ENCODE data around the gene CFAP57.

The CFAP57 gene

DNA sequence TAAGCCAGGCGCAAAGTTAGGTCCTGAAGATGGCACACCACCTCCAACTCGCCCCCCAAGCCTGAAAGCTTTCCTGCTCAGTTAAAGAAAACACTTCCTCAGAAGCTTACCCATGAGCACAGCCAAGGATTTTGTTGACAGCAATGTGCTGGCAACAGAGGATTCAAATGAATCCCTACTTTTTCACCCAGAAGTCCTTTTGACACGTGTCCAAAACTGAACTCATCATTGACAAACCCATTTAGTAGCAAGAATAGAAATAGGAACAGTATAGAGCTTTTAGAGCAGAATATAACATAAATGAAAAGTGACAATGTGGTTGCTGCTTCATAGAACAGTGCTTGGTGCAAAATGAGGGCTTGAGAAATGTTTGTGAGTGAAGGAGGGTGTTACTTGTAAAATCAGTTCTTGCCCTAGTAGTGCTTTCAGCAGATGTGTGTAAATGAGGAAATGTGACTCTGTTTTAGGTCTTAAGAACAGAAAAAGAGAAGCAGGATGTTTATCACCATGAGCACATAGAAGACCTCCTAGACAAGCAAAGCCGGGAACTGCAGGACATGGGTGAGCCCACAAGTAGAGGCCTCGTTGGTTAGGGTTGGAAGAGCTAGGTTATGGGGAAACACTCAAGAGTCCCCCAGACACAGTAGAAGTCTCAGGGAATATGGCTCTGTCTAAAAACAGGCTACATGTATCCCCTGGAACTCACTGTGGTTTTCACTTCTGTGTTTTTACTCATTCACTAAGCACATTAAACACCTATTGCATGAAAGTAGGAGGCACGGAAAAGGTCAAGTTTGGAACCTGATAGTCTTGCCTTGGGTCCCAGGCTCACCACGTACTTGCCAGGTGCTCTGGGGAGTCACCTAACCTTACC is 49.0 kb downstream of the CFAP57 start:
- no peak overlapping the region for H3K27ac ChIP-seq
- no peak for DNase-seq (ENCODE audit: low read depth, low spot score)

DNA sequence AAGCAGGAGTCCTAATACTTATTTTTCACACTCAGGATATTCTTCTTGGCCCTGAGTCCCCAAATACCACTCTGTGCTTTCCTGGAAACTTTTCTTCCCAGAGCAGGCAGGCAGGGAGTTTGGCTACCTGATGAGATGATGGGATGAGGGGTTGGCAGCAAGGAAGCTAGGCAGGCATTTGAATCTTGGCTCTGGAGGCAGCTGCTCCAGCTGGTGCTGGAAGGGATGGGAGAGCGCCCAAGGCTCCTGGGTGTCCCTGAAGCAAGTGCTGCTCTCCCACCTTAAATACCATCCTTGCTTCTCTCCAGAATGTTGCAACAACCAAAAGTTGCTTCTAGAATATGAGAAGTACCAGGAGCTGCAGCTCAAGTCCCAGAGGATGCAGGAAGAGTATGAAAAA is 49.7 kb downstream of the CFAP57 start:
- DNase-seq (ENCODE audit: low read depth, low spot score), result no peak
- no peak overlapping the region for H3K27ac ChIP-seq

DNA sequence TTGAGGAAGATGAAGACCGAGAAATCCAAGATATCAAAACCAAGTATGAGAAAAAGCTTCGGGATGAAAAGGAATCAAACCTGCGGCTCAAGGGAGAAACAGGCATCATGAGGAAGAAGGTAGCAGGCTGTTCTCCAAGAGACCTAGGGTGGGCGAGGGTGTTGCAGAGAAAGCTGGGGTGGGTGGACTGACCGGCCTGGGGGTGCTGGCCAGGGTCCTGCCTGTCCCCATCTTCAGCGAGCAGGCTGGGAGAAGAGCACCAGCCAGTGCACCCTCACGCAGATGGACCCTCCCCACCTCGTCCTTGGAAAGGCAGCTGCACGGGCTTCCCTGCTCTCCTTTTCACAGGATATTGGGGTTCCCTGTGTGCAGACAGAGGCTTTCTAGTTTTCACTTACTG is 50.7 kb downstream of the CFAP57 start:
- no peak for DNase-seq (ENCODE audit: low read depth, low spot score)
- no peak overlapping the region for H3K27ac ChIP-seq

DNA sequence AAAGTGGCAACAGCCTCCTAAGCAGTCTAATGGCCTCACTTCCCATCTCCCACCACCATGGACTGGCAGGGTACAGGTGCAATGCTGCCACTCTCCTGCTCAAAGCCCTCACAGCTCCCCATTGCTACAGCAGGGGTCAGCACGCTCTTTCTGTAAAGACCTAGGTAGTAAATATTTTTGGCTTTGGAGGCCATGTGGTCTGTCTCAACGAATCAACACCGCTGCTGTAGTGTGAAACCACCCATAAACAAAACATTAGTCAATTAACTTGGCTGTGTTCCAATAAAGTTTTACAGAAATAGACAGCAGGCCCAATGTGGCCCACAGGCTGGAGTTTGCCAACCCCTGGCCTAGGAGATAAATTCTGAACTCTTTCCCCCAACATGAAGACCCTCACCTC is 53.0 kb downstream of the CFAP57 start:
- no peak for DNase-seq (ENCODE audit: low read depth, low spot score)
- no peak overlapping the region for H3K27ac ChIP-seq

DNA sequence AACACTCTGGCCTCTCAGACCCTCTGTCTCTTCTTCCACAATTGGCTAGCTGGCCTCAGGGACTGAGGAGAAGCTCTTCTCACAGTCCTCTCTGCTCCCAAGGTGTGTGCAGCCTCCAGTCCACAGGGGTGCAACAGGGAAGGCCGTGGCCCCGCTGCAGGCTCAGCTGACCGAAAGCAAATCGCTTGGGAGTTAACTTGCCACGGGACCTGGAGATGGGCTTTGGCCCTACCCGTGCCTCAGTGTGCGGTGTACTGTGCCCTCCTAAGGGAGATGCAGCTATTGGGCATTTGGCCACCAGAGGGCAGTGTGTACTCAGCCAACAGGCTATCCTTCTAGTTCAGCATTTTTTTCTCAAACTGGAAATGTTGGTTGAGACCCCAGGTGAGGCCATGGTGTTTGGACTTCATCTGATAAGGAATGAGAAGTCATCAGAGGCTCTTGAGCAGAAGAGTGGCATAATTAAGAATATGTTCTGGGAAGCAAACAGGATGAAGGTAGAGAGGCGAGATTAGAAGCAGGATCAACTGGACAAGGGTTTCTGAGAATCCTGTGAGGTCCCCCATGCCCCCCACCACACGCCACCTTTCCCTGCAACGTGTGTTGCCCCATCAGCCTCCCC is 55.1 kb downstream of the CFAP57 start:
- no peak overlapping the region for H3K27ac ChIP-seq
- DNase-seq (ENCODE audit: low read depth, low spot score), result no peak

DNA sequence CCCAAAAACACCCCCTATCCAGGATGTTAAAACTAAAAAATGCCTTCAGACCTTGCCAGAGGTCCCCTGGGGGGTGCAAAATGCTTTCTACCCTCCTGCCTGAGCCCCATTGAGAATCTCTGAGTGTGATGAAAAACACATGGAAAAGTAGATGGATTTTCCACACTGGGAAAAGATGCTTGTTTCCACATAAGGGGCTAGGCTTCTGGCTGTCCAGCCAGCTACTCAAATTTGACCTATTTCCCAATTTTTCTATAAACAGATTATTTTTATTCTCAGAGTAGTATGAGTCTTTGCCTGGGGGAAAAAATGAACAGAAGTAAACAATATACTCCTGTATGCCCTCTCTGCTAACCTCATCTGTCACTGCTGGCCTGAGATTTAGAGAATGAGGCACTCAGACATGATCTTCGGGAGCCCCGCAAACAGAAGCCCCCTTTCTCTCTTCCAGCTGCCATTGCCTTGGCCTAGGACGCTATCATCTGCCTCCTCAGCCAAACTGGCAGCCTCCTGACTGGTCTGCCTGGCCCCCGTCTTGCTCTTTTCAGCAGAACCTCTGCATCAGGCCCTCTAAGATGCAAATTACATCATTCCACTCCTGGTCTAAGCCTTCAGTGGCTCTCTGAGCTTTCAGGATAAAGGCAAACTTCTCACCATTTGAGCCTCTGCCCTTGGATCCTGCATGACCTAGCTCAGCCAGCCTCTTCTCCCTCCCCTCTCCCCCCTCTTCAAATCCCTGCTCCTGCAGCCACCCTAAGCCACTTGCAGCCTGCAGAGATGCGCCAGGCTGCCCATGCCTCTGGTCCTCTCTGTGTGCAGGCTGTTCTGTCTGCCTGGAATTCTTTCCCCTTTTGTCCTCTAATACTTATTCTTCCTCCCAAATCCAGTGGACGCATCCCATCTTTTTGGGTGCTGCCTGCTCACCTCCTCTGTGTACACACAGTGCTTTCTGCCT is 58.0 kb downstream of the CFAP57 start:
- no peak for DNase-seq (ENCODE audit: low read depth, low spot score)
- no peak overlapping the region for H3K27ac ChIP-seq

DNA sequence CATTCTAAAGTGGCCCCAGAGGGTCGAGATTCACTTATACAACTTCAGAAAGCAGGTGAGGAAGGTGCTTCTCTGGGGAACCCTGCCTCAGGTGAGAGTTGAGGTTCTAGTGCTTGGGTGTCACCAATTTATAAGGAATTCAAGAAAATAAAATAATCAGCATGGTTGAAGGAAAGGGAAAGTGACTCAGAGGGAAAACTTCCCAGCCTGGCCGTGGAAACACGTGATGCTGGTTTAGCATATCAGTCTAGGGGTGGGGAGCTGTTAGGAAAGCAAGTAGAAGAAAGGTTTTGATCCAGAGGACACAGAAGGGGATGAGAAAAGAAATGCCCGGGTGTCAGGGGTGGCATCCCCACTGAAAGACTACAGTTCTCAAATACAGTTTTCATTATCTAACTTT is 59.9 kb downstream of the CFAP57 start:
- DNase-seq (ENCODE audit: low read depth, low spot score), result no peak

DNA sequence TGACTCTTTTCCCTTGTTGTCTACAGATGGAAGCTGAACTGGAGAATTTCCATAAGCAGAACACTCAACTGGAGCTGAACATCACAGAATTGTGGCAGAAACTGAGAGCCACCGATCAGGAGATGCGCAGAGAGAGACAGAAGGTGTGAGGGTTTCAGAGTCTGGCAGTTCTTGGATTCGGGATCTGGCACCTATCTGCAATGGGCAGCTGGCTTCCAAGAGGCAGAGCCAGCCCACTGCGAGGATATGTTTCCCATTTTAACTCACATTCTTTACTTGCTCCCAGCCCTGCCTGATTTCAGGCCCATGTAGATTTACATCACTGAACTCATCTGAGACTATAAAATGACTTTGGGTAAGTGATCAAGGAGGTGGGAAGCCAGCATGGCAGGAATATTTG is 60.4 kb downstream of the CFAP57 start:
- no peak for DNase-seq (ENCODE audit: low read depth, low spot score)
- H3K27ac ChIP-seq, result no peak overlapping the region

More for the DNA sequence above, 59.9 kb downstream of the CFAP57 start:
- no peak overlapping the region for H3K27ac ChIP-seq

DNA sequence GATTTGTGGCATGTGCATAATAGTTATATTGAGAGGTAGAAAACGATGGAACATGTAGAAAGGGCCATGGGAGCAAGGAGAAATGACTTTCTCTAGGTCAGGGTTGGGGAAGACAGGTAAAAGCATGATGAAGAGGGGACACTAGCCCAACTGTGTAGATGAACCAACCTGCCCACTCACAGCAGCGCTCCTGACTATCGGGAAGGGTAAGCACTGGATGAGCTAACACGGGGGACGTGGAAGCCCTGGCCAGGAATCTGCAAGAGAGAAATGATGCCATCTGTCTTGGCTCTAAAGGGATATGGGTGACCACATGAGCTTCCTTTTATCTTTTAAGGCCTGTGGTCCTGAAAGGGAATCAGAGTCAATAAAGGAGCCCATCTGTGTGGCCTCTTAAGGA is 61.5 kb downstream of the CFAP57 start:
- no peak for DNase-seq (ENCODE audit: low read depth, low spot score)
- H3K27ac ChIP-seq, result no peak overlapping the region

DNA sequence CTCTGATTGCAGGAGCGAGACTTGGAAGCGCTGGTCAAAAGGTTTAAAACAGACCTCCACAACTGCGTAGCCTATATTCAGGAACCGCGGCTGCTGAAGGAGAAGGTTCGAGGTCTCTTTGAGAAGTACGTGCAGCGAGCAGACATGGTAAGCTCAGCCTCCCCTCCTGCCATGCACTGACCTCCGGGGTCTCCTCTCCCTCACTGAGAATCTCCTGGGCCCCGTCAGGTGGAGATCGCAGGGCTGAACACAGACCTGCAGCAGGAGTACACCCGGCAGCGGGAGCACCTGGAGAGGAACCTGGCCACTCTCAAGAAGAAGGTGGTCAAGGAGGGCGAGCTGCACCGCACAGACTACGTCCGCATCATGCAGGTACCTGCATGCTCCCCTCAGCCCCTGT is 62.1 kb downstream of the CFAP57 start:
- no peak overlapping the region for H3K27ac ChIP-seq
- no peak for DNase-seq (ENCODE audit: low read depth, low spot score)

DNA sequence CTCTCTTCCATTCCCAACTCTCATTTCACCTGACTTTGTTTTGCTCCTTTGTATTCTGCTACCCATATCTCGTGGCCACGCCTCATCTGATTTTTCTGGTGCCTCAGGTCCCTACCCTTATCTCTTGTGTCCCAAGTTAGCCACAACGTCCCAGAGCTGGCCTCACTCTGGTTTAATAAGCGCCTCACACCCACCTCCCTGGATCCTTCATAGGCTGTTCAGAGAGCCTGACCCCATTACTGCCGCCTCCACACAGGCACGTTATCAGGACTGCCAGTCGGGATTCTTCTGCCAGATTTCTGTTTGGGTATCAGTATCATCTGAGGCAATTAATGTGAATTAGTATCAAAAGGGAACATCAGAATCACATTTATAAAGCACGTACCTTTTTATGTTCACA is 62.9 kb downstream of the CFAP57 start:
- H3K27ac ChIP-seq, result no peak overlapping the region
- DNase-seq (ENCODE audit: low read depth, low spot score), result no peak

DNA sequence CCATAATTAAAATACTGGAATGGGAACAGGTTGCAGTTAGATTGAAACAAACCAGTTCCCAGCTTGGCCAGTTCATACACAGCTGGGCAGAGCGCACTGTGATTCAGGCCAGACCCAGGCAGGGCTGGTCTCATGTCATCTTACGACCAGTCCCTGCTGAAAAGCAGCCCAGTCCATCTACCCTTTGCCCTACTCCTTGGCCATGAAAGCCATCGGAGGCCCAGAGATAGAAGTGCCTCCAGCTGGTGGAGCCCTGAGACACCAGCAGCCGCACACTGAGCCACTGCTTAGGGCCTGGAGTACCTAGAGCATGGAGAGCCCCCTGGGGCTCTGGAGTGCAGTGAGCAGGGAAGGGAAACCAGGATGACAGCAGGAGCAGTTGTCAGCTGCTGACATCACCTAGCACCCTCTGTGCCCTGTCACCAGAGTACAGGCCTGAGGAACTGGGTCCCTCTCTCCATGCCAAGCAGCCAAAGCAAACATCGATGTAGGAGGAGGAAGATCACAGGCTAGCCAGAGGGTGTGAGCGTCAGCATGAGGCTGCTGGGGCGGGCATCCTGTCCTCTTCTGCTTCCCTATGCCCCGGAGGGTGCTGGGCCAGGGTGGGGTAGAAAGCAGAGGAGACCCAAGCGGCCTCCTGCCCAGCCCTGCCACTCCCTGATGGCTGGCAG is 63.5 kb downstream of the CFAP57 start:
- no peak for DNase-seq (ENCODE audit: low read depth, low spot score)
- no peak overlapping the region for H3K27ac ChIP-seq

DNA sequence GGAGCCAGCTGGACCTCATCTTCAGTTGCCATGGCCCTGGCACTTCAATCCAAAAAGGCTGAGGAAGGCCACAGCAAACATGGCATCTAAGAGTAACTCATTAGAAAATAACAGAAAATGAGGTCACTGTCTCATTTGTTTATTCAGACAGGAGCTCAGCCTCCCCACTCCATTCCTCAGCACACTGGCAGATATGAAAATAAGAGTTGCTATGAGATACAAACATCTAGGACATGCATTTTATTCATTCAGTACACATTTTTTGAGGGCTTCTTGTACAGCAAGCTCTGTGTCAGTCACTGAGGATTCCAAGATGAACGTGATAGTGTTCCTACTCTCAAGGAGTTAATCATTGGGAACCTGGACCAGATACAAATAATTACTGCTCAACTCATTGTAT is 65.0 kb downstream of the CFAP57 start:
- no peak overlapping the region for H3K27ac ChIP-seq
- DNase-seq (ENCODE audit: low read depth, low spot score), result no peak

DNA sequence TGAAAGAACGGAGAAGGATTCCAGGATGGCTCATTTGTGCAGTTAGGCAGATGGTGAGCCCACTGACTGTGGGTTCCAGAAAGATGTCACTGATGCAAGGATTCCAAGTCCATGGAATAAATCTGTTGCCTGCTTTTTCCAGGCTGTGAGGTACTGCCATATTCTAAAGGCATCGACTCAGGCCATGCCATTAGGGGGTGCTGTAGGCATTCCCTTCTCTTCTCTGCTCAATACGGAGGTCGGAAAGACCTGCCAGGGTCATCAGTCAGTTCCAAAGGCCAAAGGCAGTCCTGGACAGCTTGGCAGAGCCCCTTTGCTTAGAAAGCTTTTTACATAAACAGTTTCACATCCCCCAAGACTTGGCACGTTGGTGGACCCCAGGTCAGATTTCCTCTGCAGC is 66.0 kb downstream of the CFAP57 start:
- DNase-seq (ENCODE audit: low read depth, low spot score), result no peak
- no peak overlapping the region for H3K27ac ChIP-seq

DNA sequence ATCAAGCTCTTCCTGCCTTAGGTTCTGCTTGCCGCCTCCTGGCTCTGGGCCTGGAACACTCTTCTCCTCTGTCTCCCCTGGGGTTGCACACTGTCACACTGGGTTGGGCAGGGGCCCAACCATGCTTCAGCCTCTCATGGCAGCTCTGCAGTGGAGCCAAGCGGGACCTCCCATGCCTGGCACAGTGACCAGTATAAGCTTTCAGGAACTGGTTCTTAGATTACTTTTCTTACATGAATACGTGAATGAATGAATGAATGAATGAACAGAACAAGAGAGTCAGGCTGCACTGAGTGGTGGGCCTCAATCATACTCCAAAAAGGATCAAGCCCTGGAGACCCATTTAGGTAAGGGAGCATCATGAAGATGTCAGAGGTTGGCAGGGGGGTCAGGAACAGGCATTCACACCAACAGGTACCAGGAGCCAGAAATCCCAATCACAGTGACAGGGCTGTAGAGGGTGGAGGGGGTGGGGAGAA is 66.9 kb downstream of the CFAP57 start:
- H3K27ac ChIP-seq, result no peak overlapping the region
- no peak for DNase-seq (ENCODE audit: low read depth, low spot score)

DNA sequence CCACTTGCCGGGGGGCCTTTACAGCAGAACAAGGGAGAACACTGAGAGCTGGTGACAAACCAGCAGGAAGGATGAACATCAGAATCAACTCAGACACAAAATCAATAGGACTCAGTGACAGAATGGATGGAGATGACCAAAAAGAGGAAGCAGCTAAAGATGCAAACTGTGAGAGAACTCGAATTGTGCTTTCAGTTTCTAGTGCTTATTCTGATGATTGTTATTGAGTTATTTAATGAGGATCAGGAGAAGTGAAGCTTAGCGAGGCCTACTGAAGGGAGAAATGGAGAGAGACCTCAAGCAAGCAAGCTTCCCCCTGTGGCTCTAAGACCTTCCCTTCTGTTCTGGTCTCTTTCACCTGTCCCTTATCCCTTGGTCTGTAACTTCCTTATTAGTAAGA is 67.4 kb downstream of the CFAP57 start:
- DNase-seq (ENCODE audit: low read depth, low spot score), result no peak
- no peak overlapping the region for H3K27ac ChIP-seq

DNA sequence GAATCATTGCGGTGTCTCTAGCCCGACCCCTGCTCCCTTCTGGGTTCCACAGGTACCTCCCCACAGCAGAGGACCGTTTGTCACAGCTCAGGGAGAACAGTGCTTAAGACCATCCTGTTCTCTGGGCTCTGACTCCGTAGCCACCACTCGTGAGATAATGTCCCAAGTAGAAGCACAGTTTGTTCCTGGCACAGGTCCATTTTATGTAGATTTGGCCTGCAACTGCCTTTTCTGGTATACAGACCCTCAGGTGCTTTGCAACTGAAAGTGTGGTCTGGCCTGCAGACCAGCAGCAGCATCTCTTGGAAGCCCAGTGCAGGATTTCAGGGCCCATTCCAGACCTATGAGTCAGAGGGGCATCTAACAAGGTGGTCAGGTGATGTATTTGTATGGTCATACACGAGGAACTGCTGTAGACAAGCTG is 69.3 kb downstream of the CFAP57 start:
- H3K27ac ChIP-seq, result no peak overlapping the region
- DNase-seq (ENCODE audit: low read depth, low spot score), result no peak

DNA sequence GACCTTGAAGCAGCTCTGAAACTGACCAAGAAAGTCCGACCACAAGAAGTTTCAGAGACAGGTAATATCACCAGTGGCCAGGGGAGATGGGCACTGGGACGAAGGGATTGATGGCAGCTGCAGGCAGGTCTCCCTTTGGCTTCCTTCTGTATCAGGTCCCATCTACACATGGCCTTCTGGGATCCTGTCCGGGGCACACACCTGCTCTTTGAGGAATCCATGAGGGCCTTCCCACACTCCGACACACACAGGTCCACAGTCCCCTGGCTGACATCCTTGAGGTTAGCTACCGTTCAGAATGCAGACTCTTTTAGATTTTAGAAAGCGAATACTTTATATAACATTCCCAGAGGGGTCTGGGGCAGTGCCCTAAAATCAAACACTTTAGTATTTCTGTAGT is 71.2 kb downstream of the CFAP57 start:
- no peak overlapping the region for H3K27ac ChIP-seq
- DNase-seq (ENCODE audit: low read depth, low spot score), result no peak

DNA sequence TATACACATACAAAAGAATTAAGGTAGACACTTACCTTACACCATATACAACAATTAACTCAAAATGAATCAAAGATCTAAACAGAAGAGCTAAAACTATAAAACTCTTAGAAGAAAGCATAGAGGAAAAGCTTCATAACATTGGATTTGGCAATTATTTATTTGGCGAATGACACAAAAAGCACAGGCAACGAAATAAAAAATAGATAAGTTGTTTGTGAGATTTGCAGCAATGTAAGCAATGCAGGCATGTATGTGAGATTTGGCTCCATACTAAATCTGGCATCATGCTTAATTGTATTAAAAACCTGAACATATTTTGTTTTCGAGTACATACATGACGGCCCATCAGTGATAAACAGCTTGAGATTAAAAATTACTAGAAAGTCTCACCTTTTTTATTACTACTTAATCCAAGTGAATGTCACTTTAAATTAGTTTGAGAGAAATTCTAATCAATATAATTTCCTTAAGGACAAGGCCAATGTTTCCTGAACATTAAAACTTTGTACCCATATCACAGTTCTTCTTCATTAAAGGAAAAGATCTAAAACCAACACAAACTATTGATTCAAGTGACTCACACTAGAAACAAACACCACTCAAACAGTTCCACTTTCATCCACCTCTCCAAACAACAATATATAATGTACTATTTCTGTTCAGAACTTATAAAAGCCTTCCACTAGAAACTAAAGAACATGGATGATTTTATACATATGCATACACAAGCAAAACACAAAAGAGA is 74.5 kb downstream of the CFAP57 start:
- no peak for DNase-seq (ENCODE audit: low read depth, low spot score)

More for the DNA sequence above, 74.5 kb downstream of the CFAP57 start:
- H3K27ac ChIP-seq, result no peak overlapping the region
